Measurements from ENCODE around the gene SYT9.
"Not testable (repeated sequence)": the region's sequence is repeated elsewhere in the genome, so short reads cannot be mapped to it uniquely, and the experiment has no call there.

The SYT9 gene

GRCh38 chr11:7275133-7275532, 23.4 kb downstream of the SYT9 start:
- no peak for DNase-seq

GRCh38 chr11:7278314-7278917, 26.7 kb downstream of the SYT9 start:
- no peak for DNase-seq

GRCh38 chr11:7279676-7280075, 28.0 kb downstream of the SYT9 start:
- DNase-seq: no peak

- DNase-seq: no peak
These were observed 29.4 kb downstream of the SYT9 start for GRCh38 chr11:7281079-7281478.

GRCh38 chr11:7281809-7282208, 30.1 kb downstream of the SYT9 start:
- DNase-seq: no peak

GRCh38 chr11:7286178-7286577, 34.5 kb downstream of the SYT9 start:
- DNase-seq: no peak

GRCh38 chr11:7291100-7291829, 39.6 kb downstream of the SYT9 start:
- no peak for DNase-seq

- DNase-seq: no peak
These were observed 41.2 kb downstream of the SYT9 start for GRCh38 chr11:7292922-7293321.

- no peak for DNase-seq
These were observed 47.7 kb downstream of the SYT9 start for GRCh38 chr11:7299393-7299792.

GRCh38 chr11:7300281-7300680, 48.6 kb downstream of the SYT9 start:
- DNase-seq: no peak

- no peak for DNase-seq
These were observed 51.4 kb downstream of the SYT9 start for GRCh38 chr11:7303146-7303545.

GRCh38 chr11:7306900-7307299, 55.2 kb downstream of the SYT9 start:
- no peak for DNase-seq

GRCh38 chr11:7307836-7308235, 56.1 kb downstream of the SYT9 start:
- DNase-seq: no peak

GRCh38 chr11:7311903-7312302, 60.2 kb downstream of the SYT9 start:
- no peak for DNase-seq

- DNase-seq: no peak
These were observed 63.3 kb downstream of the SYT9 start for GRCh38 chr11:7314811-7315604.

- no peak for DNase-seq
These were observed 67.8 kb downstream of the SYT9 start for GRCh38 chr11:7319501-7319900.

- no peak for DNase-seq
These were observed 68.6 kb downstream of the SYT9 start for GRCh38 chr11:7320306-7320705.

- no peak for DNase-seq
These were observed 70.1 kb downstream of the SYT9 start for GRCh38 chr11:7321473-7322450.

- DNase-seq: no peak
These were observed 80.7 kb downstream of the SYT9 start for GRCh38 chr11:7332451-7332850.

- no peak for DNase-seq
These were observed 81.3 kb downstream of the SYT9 start for GRCh38 chr11:7332962-7333361.

- not testable (repeated sequence) for DNase-seq
These were observed 83.7 kb downstream of the SYT9 start for GRCh38 chr11:7335442-7335841.

- no peak for DNase-seq
These were observed 89.8 kb downstream of the SYT9 start for GRCh38 chr11:7341551-7341950.
